Progenitor cell of endocrine pancreas (in vitro differentiated cells): ENCODE measurements around the gene MBNL1. TPM values are rescaled to one million over a fixed set of nuclear protein-coding genes. Genes with fewer than 3 reads are reported as not detected.

Source experiments
- DNase-seq: peaks from one replicate; pipeline ENCODE4 v3.0.0; 2021; ENCODE audit warnings: low spot score; ENCODE audit not compliant: unreplicated experiment
- H3K27ac Mint-ChIP-seq: 2 replicates; pipeline ENCODE4 v1.8.0; 2021; ENCODE audit warnings: mild to moderate bottlenecking, moderate library complexity, mixed read lengths
- H3K27me3 Mint-ChIP-seq: 2 replicates; pipeline ENCODE4 v1.8.0; 2021; ENCODE audit warnings: mixed read lengths
- H3K36me3 Mint-ChIP-seq: 2 replicates; pipeline ENCODE4 v1.8.0; 2022; ENCODE audit warnings: mixed read lengths; ENCODE audit not compliant: insufficient read depth
- H3K4me1 Mint-ChIP-seq: 2 replicates; pipeline ENCODE4 v1.8.0; 2021; ENCODE audit warnings: low read depth, mixed read lengths
- H3K4me3 Mint-ChIP-seq: 2 replicates; pipeline ENCODE4 v1.8.0; 2021; ENCODE audit warnings: low read depth, mild to moderate bottlenecking, moderate library complexity, mixed read lengths
- H3K9me3 Mint-ChIP-seq: 2 replicates; pipeline ENCODE4 v1.8.0; 2021; ENCODE audit warnings: low read depth, mixed read lengths
- total RNA-seq: library from RNA; stranded (reverse); gene quantifications from 2 replicates; pipeline ENCODE4 v1.2.1, GENCODE V29; 2021
- TF ChIP-seq, protein P1 (sequence below): fragments of 200-600 bp; sonication (generic); IDR thresholded peaks from one replicate; pipeline ENCODE4 v1.5.0; 2021; ENCODE audit warnings: antibody characterized with exemption, mild to moderate bottlenecking; ENCODE audit not compliant: unreplicated experiment

MBNL1 gene
- total RNA-seq, 1 donor from 2014 or later, result 29.4 TPM

DNA sequence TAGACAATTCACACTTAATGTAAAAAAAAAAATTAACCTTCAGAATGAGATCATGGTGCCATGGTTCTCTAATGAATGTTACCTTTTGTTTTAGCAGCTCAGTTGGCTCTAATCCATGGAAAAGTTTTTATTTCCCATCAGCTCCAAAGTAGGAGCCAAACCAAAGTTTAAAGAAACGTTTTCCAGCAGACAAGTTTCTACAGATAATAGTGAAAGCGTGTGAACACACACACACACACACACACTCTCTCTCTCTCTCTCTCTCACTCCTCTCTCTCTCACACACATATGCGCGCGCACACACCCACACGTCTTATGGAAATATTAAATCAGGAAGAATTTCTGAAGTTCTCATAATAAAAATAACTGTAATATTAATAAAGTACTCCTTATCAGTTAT is 46.9 kb downstream of the MBNL1 start:
- Mint-ChIP-seq H3K4me1 (peaks cover 35% of the 10 kb centered on the region), H3K9me3 (no peaks in the 10 kb centered on the region), H3K4me3 (no peak overlapping the region), H3K27ac (no peak overlapping the region), H3K27me3 (no peaks in the 10 kb centered on the region), H3K36me3 (no peaks in the 10 kb centered on the region)
- TF ChIP-seq, protein P1, sequence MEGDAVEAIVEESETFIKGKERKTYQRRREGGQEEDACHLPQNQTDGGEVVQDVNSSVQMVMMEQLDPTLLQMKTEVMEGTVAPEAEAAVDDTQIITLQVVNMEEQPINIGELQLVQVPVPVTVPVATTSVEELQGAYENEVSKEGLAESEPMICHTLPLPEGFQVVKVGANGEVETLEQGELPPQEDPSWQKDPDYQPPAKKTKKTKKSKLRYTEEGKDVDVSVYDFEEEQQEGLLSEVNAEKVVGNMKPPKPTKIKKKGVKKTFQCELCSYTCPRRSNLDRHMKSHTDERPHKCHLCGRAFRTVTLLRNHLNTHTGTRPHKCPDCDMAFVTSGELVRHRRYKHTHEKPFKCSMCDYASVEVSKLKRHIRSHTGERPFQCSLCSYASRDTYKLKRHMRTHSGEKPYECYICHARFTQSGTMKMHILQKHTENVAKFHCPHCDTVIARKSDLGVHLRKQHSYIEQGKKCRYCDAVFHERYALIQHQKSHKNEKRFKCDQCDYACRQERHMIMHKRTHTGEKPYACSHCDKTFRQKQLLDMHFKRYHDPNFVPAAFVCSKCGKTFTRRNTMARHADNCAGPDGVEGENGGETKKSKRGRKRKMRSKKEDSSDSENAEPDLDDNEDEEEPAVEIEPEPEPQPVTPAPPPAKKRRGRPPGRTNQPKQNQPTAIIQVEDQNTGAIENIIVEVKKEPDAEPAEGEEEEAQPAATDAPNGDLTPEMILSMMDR, result no peak
- no peak for DNase-seq

DNA sequence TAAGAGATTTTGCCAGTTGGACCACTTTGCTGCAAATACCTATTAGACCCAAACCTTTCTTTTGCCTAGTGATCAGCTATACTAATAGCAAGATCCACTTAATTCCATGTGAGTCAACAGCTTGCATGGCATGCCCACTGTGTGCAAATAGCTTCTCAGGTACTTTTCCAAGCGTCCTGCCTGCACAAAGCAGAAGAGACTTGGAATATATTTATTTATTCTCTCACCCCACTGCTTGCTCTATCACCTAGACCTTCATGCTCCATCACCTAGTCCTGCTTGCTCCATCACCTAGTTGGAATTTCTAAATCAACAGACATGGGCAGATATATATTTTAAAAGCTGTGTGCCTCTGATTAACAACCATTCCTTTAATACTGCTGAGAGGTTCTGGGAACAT is 47.6 kb downstream of the MBNL1 start:
- Mint-ChIP-seq H3K27ac (no peak overlapping the region), H3K4me1 (peaks cover 40% of the 10 kb centered on the region), H3K27me3 (no peaks in the 10 kb centered on the region), H3K4me3 (no peak overlapping the region), H3K9me3 (no peaks in the 10 kb centered on the region), H3K36me3 (no peaks in the 10 kb centered on the region)
- no peak for DNase-seq
- TF ChIP-seq, protein P1, result no peak

DNA sequence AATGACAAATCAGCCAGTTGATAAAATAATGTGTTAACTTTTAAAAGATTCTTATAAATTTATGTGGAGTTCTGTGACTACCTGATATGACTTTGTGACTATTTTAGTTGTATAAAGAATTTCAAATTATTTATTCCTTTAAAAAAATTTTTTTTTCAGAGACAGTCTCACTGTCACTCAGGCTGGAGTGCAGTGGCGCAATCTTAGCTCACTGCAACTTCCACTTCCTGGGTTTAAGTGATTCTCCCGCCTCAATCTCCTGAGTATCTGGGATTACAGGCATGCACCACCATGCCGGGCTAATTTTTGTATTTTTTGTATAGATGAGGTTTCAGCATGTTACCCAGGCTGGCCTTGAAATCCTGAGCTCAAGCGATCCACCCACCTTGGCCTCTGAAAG is 48.5 kb downstream of the MBNL1 start:
- Mint-ChIP-seq H3K27ac (no peak overlapping the region), H3K9me3 (no peaks in the 10 kb centered on the region), H3K36me3 (no peaks in the 10 kb centered on the region), H3K4me1 (peaks cover 46% of the 10 kb centered on the region), H3K4me3 (no peak overlapping the region), H3K27me3 (no peaks in the 10 kb centered on the region)
- TF ChIP-seq, protein P1, result no peak
- DNase-seq, result no peak

DNA sequence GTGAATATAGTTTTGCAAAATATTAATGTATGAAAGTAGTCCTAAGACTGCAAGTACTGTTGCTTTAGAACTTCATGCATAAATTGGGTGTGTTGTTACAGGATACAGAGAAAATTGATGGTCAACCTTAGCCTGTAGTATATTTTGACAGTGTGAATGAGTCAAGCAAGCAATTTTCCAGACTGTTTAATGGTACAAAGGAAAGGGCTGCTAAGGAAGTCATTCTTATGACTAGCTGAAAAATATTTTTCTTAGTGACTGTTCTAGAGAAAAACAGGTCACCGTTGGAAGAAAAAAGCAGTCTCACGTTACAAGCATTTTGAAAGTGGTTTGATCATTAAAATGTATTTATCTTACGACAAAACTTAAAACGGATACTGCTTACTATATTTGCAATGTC is 49.2 kb downstream of the MBNL1 start:
- Mint-ChIP-seq H3K27ac (no peak overlapping the region), H3K27me3 (no peaks in the 10 kb centered on the region), H3K4me1 (peaks cover 52% of the 10 kb centered on the region), H3K9me3 (no peaks in the 10 kb centered on the region), H3K4me3 (no peak overlapping the region), H3K36me3 (no peaks in the 10 kb centered on the region)
- no peak for DNase-seq
- TF ChIP-seq, protein P1, result no peak

DNA sequence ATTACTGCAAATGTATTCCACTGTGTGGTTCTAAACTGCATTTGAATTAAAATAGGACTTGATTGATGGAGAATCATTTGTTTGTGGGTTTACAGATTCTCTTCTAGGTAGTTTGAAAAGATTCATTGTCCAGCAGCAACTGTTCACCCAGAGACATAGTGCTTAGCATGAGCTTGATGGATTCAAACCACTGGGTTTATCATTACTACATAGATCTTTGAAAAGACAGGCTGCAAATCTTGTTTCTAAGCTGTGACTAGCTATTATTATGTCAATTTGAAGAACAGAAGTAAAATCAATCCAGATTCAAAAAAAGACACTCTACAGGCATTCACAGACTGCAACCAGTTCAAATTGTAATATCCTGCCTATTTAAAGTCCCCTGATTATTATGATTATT is 49.8 kb downstream of the MBNL1 start:
- H3K4me3 Mint-ChIP-seq, result no peak overlapping the region
- no peaks in the 10 kb centered on the region for H3K9me3 Mint-ChIP-seq

More for the DNA sequence above, 49.8 kb downstream of the MBNL1 start:
- Mint-ChIP-seq H3K27ac (no peak overlapping the region), H3K27me3 (no peaks in the 10 kb centered on the region), H3K4me1 (peaks cover 48% of the 10 kb centered on the region), H3K36me3 (no peaks in the 10 kb centered on the region)
- TF ChIP-seq, protein P1, result no peak
- no peak for DNase-seq
